NK-92 (cell line): ENCODE measurements around the gene EFCAB3.
"Not testable (repeated sequence)": the region's sequence is repeated elsewhere in the genome, so short reads cannot be mapped to it uniquely, and the experiment has no call there.

Source experiments
- DNase-seq: peaks from one replicate; lab custom pipeline; 2025; ENCODE audit not compliant: unreplicated experiment; lab: John Stamatoyannopoulos, UW

EFCAB3 gene

GRCh38 chr17:62458483-62458882, 78.1 kb downstream of the EFCAB3 start:
- DNase-seq: not testable (repeated sequence)

DNA sequence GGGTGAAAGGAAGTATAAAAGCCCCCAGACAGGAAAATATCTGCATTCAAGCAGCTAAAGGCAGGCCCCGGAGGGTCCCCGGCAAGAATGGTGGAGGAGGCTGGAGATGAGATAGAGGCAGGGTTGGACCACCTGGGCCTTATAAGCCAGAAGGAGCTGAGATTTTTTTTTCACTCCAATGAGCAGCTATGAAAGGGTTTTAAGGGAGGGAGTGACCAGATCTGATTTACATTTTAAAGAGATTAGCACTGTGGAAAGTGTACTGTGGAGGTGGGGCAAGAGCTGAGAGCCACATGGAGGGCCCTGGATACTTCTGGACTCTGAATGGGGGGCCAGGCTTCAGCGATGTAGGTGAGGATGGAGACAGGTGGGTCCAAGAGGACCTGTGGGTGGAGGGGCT, 84.1 kb downstream of the EFCAB3 start:
- DNase-seq: not testable (repeated sequence)

GRCh38 chr17:62465271-62465670, 84.9 kb downstream of the EFCAB3 start:
- DNase-seq: not testable (repeated sequence)
